NOMO-1 (cell line): ENCODE measurements around the gene EIF3K.

Source experiments
- DNase-seq, 2 experiments: peaks; one replicate each; lab custom pipeline; 2025; ENCODE audit not compliant: unreplicated experiment in 2 of 2; lab: John Stamatoyannopoulos, UW

Gene EIF3K

GRCh38 chr19:38665219-38665931, 46.4 kb downstream of the EIF3K start:
- no peak for DNase-seq

GRCh38 chr19:38665950-38666662, 47.1 kb downstream of the EIF3K start:
- no peak for DNase-seq

- DNase-seq = no peak
Observed at GRCh38 chr19:38666663-38667511, 47.9 kb downstream of the EIF3K start.

GRCh38 chr19:38667661-38668171, 48.7 kb downstream of the EIF3K start:
- DNase-seq = no peak

GRCh38 chr19:38669552-38669951, 50.6 kb downstream of the EIF3K start:
- DNase-seq = peak; percentile 27 to 52

- DNase-seq = no peak
Observed at GRCh38 chr19:38670921-38671398, 52.0 kb downstream of the EIF3K start.

- DNase-seq = no peak
Observed at GRCh38 chr19:38671654-38672053, 52.7 kb downstream of the EIF3K start.

- DNase-seq = no peak
Observed at GRCh38 chr19:38673030-38673429, 54.0 kb downstream of the EIF3K start.

- DNase-seq = peak; percentile 11 to 17
Observed at GRCh38 chr19:38674388-38675171, 55.6 kb downstream of the EIF3K start.

- DNase-seq = no peak
Observed at GRCh38 chr19:38675611-38676010, 56.6 kb downstream of the EIF3K start.

GRCh38 chr19:38676023-38676877, 57.3 kb downstream of the EIF3K start:
- DNase-seq = no peak

GRCh38 chr19:38676878-38677646, 58.1 kb downstream of the EIF3K start:
- no peak for DNase-seq

GRCh38 chr19:38678217-38678890, 59.4 kb downstream of the EIF3K start:
- DNase-seq = no peak

- DNase-seq = no peak
Observed at GRCh38 chr19:38678891-38679494, 60.0 kb downstream of the EIF3K start.

- DNase-seq = peak in 1 of 2 experiments; percentile 15
Observed at GRCh38 chr19:38679839-38680238, 60.9 kb downstream of the EIF3K start.

- no peak for DNase-seq
Observed at GRCh38 chr19:38682195-38682867, 63.3 kb downstream of the EIF3K start.

- no peak for DNase-seq
Observed at GRCh38 chr19:38682872-38683392, 63.9 kb downstream of the EIF3K start.
